OCI-LY1 (cell line): ENCODE measurements around the gene DYRK3.

Source experiments
- CTCF ChIP-seq: fragments of 200-600 bp; sonication (generic), shearing (Covaris generic); IDR thresholded peaks from 2 replicates; pipeline ENCODE4 v1.5.1; 2017; ENCODE audit warnings: mild to moderate bottlenecking, antibody characterized with exemption, low read length, moderate library complexity, mixed read lengths
- EZH2 ChIP-seq: fragments of 200-600 bp; sonication (generic), shearing (Covaris generic); IDR thresholded peaks from 2 replicates; pipeline ENCODE4 v1.8.0; 2017; ENCODE audit warnings: borderline replicate concordance, mixed run types, mild to moderate bottlenecking, antibody characterized with exemption, low read length, moderate library complexity, mixed read lengths

- TF ChIP-seq CTCF = no peak
- no peak for TF ChIP-seq EZH2
Measured at GRCh38 chr1:206658981-206659273, 23.6 kb downstream of the DYRK3 start.
